ENCODE data around the gene TCF7. TPM values are rescaled to one million over a fixed set of nuclear protein-coding genes. Genes with fewer than 3 reads are reported as not detected.

The TCF7 gene
- total and polyA plus RNA-seq, 4 donors = 1.3 to 2.7 (median 2.2) TPM

DNA sequence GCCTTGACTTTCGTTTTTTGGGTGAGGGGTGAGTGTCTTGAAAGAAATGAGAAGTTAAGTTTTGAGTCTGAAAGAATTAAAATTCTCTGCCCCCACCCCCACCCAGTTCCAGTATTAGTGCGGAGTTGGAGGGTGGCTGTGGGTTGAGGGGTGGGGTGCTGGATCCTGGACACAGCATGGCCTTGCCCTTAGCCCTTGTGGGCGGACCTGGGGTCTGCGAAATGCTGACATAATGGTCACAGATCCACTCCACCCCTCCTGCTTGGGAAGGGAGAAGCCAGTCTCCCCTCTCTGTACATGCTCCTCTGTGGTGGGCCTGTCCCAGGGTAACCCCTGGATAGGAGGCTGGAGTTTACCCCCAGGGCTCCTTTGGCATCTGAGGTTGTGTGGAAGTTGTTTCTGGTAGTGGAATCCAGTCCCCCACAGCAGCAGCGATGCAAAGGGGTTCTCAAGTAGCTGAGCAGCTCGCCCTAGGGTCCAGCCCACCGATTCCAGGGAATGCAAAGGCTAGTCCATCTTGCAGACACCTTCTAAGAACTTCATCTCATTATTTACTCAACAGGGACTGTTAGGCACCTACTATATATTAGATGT lies 42.8 kb upstream of the TCF7 start:
- Histone ChIP-seq H3K36me3 (ENCODE audit: control insufficient read depth in 4 of 4, insufficient read depth in 3 of 4, low read depth in 1 of 4, low read length in 3 of 4) (no peaks in the 10 kb centered on the region), H3K27me3 (ENCODE audit: control insufficient read depth in 4 of 4, insufficient read depth in 4 of 4, low read length in 3 of 4) (peaks cover 0 to 2% (median under 1%) of the 10 kb centered on the region in 4 donors), H3K27ac (ENCODE audit: low read depth in 1 of 2, low read length in 2 of 2) (no peak overlapping the region), H3K9me3 (ENCODE audit: control insufficient read depth in 4 of 4, low read length in 3 of 4) (no peaks in the 10 kb centered on the region), H3K4me1 (ENCODE audit: control insufficient read depth in 4 of 4, insufficient read depth in 4 of 4, low read length in 3 of 4) (peaks cover 3 to 9% (median 6%) of the 10 kb centered on the region in 4 donors), H3K4me3 (ENCODE audit: low read depth in 1 of 3, low read length in 3 of 3) (no peak overlapping the region), H3K9ac (ENCODE audit: low read depth in 1 of 2, low read length in 2 of 2) (no peak overlapping the region)
- WGBS = 83% methylated on average over 7 of the region's 7 CpGs
- TF ChIP-seq YY1 (IDR thresholded peaks at IDR 0.05) = no peak
- no peak for TF ChIP-seq FOXA1 (IDR thresholded peaks at IDR 0.05)
- TF ChIP-seq, protein P1, sequence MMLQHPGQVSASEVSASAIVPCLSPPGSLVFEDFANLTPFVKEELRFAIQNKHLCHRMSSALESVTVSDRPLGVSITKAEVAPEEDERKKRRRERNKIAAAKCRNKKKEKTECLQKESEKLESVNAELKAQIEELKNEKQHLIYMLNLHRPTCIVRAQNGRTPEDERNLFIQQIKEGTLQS (IDR thresholded peaks at IDR 0.05) = no peak
- no peak for TF ChIP-seq TAF1 (conservative IDR thresholded peaks at IDR 0.05)
- TF ChIP-seq RAD21 (IDR thresholded peaks at IDR 0.05) = no peak
- TF ChIP-seq HNF4A (conservative IDR thresholded peaks at IDR 0.05) = no peak
- TF ChIP-seq NR2F2 (IDR thresholded peaks at IDR 0.05) = no peak
- TF ChIP-seq, protein P2, sequence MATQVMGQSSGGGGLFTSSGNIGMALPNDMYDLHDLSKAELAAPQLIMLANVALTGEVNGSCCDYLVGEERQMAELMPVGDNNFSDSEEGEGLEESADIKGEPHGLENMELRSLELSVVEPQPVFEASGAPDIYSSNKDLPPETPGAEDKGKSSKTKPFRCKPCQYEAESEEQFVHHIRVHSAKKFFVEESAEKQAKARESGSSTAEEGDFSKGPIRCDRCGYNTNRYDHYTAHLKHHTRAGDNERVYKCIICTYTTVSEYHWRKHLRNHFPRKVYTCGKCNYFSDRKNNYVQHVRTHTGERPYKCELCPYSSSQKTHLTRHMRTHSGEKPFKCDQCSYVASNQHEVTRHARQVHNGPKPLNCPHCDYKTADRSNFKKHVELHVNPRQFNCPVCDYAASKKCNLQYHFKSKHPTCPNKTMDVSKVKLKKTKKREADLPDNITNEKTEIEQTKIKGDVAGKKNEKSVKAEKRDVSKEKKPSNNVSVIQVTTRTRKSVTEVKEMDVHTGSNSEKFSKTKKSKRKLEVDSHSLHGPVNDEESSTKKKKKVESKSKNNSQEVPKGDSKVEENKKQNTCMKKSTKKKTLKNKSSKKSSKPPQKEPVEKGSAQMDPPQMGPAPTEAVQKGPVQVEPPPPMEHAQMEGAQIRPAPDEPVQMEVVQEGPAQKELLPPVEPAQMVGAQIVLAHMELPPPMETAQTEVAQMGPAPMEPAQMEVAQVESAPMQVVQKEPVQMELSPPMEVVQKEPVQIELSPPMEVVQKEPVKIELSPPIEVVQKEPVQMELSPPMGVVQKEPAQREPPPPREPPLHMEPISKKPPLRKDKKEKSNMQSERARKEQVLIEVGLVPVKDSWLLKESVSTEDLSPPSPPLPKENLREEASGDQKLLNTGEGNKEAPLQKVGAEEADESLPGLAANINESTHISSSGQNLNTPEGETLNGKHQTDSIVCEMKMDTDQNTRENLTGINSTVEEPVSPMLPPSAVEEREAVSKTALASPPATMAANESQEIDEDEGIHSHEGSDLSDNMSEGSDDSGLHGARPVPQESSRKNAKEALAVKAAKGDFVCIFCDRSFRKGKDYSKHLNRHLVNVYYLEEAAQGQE (IDR thresholded peaks at IDR 0.05) = no peak
- TF ChIP-seq, protein P3, sequence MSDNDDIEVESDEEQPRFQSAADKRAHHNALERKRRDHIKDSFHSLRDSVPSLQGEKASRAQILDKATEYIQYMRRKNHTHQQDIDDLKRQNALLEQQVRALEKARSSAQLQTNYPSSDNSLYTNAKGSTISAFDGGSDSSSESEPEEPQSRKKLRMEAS (IDR thresholded peaks at IDR 0.05) = no peak
- TF ChIP-seq FOXA2 (IDR thresholded peaks at IDR 0.05) = no peak
- TF ChIP-seq GABPA (IDR thresholded peaks at IDR 0.05 in 1 of 2, conservative IDR thresholded peaks at IDR 0.05 in 1 of 2) = no peak
- TF ChIP-seq, protein P4, sequence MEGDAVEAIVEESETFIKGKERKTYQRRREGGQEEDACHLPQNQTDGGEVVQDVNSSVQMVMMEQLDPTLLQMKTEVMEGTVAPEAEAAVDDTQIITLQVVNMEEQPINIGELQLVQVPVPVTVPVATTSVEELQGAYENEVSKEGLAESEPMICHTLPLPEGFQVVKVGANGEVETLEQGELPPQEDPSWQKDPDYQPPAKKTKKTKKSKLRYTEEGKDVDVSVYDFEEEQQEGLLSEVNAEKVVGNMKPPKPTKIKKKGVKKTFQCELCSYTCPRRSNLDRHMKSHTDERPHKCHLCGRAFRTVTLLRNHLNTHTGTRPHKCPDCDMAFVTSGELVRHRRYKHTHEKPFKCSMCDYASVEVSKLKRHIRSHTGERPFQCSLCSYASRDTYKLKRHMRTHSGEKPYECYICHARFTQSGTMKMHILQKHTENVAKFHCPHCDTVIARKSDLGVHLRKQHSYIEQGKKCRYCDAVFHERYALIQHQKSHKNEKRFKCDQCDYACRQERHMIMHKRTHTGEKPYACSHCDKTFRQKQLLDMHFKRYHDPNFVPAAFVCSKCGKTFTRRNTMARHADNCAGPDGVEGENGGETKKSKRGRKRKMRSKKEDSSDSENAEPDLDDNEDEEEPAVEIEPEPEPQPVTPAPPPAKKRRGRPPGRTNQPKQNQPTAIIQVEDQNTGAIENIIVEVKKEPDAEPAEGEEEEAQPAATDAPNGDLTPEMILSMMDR (IDR thresholded peaks at IDR 0.05; ENCODE audit: low read depth, low read length, missing input control) = no peak
- no peak for TF ChIP-seq RXRA (IDR thresholded peaks at IDR 0.05)
- TF ChIP-seq, protein P5, sequence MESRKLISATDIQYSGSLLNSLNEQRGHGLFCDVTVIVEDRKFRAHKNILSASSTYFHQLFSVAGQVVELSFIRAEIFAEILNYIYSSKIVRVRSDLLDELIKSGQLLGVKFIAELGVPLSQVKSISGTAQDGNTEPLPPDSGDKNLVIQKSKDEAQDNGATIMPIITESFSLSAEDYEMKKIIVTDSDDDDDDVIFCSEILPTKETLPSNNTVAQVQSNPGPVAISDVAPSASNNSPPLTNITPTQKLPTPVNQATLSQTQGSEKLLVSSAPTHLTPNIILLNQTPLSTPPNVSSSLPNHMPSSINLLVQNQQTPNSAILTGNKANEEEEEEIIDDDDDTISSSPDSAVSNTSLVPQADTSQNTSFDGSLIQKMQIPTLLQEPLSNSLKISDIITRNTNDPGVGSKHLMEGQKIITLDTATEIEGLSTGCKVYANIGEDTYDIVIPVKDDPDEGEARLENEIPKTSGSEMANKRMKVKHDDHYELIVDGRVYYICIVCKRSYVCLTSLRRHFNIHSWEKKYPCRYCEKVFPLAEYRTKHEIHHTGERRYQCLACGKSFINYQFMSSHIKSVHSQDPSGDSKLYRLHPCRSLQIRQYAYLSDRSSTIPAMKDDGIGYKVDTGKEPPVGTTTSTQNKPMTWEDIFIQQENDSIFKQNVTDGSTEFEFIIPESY (IDR thresholded peaks at IDR 0.05) = no peak
- TF ChIP-seq EGR1 (IDR thresholded peaks at IDR 0.05; ENCODE audit: low read depth in 2 of 2) = no peak
- no peak for TF ChIP-seq HNF4G (IDR thresholded peaks at IDR 0.05)
- no peak for TF ChIP-seq JUND (IDR thresholded peaks at IDR 0.05)
- no peak for TF ChIP-seq SP1 (IDR thresholded peaks at IDR 0.05)
- no peak for DNase-seq (ENCODE audit: low spot score)

All from liver (tissue), 9 donors.